ENCODE data around the gene RBBP4.
"Not testable (repeated sequence)": the region's sequence is repeated elsewhere in the genome, so short reads cannot be mapped to it uniquely, and the experiment has no call there.

The RBBP4 gene

DNA sequence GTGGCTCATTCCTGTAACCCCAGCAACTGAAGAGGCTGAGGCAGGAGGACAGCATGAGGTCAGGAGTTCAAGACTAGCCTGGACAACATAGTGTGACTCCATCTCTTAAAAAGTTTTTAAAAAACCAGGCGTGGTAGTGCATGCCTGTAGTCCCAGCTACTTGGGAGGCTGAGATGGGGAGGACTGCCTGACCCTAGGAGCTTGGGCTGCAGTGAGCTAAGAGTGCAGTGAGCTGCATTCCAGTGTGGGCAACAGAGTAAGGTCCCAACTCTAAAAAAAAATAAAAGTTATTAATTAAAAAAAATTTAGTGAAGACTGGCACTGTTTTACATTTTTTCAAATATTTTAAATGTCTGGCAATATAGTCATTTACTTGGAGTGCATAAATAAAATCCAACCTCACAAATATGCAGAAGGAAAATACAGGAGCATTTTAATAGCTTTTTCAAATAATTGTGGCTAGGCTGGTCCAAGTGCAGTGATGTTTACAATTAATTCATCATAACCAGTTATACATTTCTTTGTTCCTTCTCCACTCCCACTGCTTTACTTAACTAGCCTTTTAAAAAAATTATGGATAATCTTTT, 11.4 kb upstream of the RBBP4 start:
- peak; percentile 19 for DNase-seq (ENCODE audit: low spot score)

- not testable (repeated sequence) for DNase-seq (ENCODE audit: low spot score)
Observed at GRCh38 chr1:32642292-32642827, 8.6 kb upstream of the RBBP4 start.

- no peak for DNase-seq (ENCODE audit: low spot score)
Observed at GRCh38 chr1:32644426-32644825, 6.6 kb upstream of the RBBP4 start.

DNA sequence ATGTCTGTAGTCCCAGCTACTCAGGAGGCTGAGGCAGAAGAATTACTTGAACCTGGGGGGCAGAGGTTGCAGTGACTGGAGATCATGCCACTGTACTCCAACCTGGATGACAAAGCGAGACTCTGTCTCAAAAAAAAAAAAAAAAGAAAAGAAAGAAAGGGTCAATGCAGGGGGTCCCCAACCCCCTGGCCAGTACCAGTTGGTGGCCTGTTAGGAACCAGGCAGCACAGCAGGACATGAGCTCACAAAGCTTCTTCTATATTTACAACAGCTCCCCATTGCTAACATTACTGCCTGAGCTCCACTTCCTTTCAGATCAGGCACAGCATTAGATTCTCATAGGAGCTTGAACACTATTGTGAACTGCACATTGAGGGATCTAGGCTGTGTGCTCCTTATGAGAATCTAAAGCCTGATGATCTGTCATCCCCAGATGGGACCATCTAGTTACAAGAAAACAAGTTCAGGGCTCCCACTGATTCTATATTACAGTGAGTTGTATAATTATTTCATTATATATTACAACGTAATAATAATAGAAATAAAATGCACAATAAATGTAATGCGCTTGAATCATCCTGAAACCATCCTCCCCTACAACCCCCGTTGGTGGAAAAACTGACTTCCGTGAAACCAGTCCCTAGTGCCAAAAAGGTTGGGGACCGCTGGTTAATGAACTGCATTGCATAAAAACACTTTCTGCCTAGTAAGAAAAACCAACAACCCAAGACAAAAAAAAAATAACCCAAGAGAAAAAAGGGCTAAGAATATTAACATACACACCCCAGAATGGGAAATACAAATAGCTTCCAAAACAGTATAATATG, 3.5 kb upstream of the RBBP4 start:
- no peak for DNase-seq (ENCODE audit: low spot score)

GRCh38 chr1:32650248-32650751, 708 bp upstream of the RBBP4 start, which contains the start of gene ZBTB8OS:
ZBTB8OS (minus strand) TSS chr1:32650550; CDS start chr1:32650529, 21 bp downstream.
- DNase-seq (ENCODE audit: low spot score): peak; percentile 96

DNA sequence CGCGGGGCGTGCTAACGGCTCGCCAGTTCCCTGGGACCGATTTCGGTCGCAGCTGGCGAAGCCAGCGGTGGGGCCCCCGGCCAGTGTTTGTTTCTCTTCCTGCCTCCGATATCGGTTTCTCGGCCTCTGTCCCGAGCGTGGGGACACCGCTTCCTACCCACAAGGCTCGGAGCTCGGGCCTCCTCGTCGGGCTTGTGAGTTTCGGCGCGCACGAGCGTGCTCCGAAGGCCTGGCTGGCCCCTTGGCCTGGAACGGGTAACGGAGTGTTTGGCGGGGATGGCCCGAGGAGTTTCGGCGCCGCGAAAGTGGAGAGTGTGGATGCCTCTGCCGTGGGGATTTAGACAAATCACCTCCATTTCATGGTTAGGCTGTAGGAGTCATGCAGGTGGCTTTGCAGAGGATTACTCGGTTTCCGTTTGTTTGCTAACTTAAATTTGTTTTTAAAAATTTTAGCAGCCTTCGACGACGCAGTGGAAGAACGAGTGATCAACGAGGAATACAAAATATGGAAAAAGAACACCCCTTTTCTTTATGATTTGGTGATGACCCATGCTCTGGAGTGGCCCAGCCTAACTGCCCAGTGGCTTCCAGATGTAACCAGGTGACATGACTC, 559 bp downstream of the RBBP4 start:
- no peak for DNase-seq (ENCODE audit: low spot score)

GRCh38 chr1:32652244-32652962, 1.4 kb downstream of the RBBP4 start:
- DNase-seq (ENCODE audit: low spot score): no peak

GRCh38 chr1:32659581-32659980, 8.6 kb downstream of the RBBP4 start:
- no peak for DNase-seq (ENCODE audit: low spot score)

- no peak for DNase-seq (ENCODE audit: low spot score)
Observed at GRCh38 chr1:32665915-32666314, 14.9 kb downstream of the RBBP4 start.

- no peak for DNase-seq (ENCODE audit: low spot score)
Observed at GRCh38 chr1:32666901-32667566, 16.0 kb downstream of the RBBP4 start.

DNA sequence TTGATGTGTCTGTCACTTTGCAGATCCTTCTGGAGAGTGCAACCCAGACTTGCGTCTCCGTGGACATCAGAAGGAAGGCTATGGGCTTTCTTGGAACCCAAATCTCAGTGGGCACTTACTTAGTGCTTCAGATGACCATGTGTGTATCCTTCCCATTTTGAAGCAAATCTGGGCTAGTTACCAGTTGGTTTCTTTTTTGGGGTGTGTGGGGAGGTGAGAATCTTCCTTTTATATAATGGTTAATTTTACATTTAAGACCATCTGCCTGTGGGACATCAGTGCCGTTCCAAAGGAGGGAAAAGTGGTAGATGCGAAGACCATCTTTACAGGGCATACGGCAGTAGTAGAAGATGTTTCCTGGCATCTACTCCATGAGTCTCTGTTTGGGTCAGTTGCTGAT, 17.7 kb downstream of the RBBP4 start:
- not testable (repeated sequence) for DNase-seq (ENCODE audit: low spot score)

DNA sequence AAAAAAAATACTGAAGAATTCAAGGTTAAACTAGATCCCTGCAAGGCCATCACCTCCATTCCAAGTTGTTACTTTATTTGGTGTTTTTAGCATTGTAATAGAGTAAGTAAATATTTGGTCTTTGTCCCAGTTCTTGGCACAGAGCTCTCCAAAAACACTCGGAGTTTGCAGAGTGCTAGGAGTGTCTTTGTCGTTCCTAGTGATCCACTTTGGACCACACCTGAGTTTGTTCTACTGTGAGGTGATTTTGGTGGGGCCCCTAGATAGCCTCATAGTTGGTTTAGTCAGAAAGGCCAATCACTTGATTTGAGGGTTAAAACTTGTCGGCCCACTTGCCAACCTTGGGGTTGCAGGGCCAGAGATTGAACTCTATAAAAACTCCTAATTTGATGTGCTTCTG, 25.9 kb downstream of the RBBP4 start:
- no peak for DNase-seq (ENCODE audit: low spot score)

GRCh38 chr1:32679993-32680392, 29.0 kb downstream of the RBBP4 start:
- not testable (repeated sequence) for DNase-seq (ENCODE audit: low spot score)

DNA sequence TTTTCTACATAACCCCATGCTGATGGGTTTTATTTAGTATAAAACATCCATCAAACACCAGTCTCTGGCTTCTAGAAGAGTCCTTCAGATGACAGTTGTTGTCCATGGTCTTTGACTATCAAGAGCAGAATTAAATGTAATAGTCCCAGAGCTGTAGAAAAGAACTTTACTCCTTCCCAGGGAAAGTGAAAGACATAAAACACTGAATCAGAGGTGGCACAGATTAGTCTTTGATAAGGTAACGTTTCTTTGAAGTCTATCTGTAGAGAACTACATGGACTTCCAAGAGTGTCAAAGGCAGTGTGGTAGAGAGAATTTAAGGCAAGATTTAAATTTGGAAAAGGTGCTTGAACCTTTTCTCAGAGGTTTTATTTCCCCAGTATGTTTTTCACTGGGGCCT, 29.6 kb downstream of the RBBP4 start:
- no peak for DNase-seq (ENCODE audit: low spot score)

GRCh38 chr1:32681509-32681908, 30.5 kb downstream of the RBBP4 start:
- no peak for DNase-seq (ENCODE audit: low spot score)

GRCh38 chr1:32681999-32682398, 31.0 kb downstream of the RBBP4 start:
- DNase-seq (ENCODE audit: low spot score): no peak

- no peak for DNase-seq (ENCODE audit: low spot score)
Observed at GRCh38 chr1:32683397-32683796, 32.4 kb downstream of the RBBP4 start.

DNA sequence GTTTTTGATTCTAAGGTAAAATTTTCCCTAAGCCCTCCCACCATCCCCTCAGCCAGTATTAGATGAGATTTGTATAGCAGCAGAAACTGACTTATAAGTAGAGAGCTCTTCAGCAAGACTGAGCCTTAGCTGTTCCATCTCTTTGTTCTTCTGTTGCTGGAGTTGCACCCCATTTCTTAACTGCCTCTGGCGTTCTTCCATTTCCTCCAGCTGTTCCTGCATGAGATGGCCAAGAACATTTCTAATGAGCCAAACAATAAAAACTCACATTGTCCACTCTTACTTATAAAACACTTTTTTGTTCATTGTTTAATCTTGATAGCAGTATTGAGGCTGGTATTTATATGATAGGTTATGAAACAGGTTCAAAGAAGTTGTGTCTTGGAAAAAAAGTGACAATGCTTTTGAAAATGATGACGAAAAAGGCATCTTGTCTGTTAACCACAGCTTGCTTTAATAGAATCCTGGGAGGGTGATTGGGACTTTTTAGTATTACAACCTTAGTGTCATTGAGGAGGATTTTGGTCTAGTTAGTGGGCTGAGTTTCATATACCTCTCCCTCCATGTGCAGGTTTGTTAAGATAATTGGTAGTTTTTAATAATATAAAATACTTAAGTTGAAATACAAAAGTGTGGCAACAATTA, 33.3 kb downstream of the RBBP4 start:
- no peak for DNase-seq (ENCODE audit: low spot score)

DNA sequence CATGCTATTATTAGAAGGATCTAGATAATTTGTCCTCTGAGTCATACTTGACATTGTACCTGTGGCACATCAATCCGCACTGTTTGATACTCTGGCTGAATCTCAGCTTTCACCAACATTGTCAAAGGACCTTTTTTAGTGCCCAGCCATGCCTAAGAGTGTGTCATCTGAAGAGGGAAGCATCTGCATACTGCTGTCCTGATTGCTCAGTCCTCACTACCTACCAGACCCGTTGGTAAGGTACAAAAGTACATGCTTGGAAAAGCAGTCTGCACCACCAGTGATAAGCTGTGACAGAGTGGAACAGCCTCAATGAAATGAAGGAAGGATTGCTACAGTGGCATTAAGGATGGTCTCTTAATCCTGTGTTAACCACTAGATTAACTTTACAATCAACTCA, 34.5 kb downstream of the RBBP4 start:
- no peak for DNase-seq (ENCODE audit: low spot score)

DNA sequence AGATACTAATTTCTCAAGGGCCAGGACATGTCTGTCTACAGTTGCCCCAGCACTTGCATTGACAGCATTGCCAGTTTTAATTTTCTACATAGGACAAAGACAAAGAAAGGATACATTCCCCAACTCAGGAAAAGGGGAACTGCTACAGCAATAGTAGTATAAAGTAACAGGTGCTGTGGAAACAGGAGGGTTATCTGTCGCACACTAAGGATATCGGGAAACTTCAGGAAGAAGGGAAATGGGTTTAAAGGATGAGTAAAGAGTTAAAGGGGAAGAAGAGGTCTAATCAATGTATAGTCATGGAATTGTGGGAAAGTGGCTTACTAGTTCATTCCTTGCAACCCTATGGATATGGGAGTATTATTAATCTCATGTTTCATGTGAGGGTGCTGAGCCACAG, 35.4 kb downstream of the RBBP4 start:
- DNase-seq (ENCODE audit: low spot score): no peak

Data from hepatic stellate cell (primary cell).